ENCODE results near the gene RASL12.
A peak's percentile ranks its signal among the peaks of the same experiment; 100 is the strongest.

RASL12 gene

DNA sequence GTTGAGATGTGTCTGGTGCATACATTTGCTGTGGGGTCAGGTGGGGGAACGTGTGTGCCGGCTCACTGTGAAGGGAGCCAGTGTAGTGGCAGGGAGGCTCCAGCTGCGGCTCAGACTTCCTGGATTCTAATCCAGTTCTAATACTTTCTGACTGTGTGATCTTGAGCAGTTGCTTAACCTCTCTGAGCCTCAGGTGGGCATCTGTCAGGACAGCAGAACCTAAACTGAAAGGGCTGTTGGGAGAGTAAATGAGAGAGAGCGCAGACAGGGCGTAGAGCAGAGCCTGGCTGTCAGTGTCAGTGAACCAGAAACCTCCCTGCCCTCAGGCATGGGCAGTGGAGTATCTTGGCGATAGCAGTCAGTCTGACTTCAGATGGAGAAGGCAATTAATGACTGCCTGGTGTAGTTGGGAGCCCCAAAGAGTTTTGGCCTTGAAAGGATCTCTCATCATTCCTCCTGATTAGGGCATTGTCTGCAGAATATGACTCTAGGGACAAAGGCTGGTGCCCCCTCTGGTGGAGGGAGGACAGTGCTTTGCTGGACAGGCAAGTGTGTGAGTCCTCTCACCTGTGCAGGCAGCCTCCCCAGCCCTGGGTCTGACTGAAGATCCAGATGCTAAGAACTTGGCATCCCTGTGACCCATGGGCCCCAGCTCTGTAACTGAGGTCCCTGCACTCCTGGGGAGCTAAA lies 18.3 kb upstream of the RASL12 start:
- TF ChIP-seq, protein P1, sequence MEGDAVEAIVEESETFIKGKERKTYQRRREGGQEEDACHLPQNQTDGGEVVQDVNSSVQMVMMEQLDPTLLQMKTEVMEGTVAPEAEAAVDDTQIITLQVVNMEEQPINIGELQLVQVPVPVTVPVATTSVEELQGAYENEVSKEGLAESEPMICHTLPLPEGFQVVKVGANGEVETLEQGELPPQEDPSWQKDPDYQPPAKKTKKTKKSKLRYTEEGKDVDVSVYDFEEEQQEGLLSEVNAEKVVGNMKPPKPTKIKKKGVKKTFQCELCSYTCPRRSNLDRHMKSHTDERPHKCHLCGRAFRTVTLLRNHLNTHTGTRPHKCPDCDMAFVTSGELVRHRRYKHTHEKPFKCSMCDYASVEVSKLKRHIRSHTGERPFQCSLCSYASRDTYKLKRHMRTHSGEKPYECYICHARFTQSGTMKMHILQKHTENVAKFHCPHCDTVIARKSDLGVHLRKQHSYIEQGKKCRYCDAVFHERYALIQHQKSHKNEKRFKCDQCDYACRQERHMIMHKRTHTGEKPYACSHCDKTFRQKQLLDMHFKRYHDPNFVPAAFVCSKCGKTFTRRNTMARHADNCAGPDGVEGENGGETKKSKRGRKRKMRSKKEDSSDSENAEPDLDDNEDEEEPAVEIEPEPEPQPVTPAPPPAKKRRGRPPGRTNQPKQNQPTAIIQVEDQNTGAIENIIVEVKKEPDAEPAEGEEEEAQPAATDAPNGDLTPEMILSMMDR (conservative IDR thresholded peaks at IDR 0.05; ENCODE audit: low read depth, low read length) = peak; percentile 65
- no peak for DNase-seq (ENCODE audit: low read depth)
- H3K4me3 ChIP-seq (ENCODE audit: low read length) = no peak overlapping the region

DNA sequence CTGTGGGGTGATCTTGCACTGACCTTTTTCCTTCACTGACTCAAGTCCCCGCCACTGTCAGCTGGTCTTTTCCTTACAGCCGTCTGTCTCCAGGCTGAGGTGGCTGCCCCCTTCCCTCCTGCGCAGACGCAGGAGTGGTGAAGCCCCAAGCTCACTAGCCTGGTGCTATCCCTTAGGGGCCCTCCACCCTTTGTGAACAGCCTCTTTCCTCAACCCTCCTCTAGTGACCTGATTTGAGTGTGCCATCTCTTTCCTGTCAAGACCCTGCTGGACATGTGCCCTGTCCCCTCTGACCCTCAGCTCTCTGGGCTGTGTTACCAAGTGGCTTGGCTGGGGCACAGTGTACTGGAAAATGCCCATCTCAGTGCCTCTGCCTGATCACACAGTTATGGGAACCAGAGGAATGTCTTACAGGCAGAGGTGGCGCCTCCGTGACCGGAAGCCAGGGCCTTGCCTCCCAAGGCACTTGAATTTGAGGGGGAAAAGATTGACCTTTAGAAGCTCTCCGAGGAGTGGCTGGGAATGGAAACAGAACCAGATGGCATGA lies 17.5 kb upstream of the RASL12 start:
- DNase-seq (ENCODE audit: low read depth) = no peak
- TF ChIP-seq, protein P1 (conservative IDR thresholded peaks at IDR 0.05; ENCODE audit: low read depth, low read length) = no peak
- no peak overlapping the region for H3K4me3 ChIP-seq (ENCODE audit: low read length)

DNA sequence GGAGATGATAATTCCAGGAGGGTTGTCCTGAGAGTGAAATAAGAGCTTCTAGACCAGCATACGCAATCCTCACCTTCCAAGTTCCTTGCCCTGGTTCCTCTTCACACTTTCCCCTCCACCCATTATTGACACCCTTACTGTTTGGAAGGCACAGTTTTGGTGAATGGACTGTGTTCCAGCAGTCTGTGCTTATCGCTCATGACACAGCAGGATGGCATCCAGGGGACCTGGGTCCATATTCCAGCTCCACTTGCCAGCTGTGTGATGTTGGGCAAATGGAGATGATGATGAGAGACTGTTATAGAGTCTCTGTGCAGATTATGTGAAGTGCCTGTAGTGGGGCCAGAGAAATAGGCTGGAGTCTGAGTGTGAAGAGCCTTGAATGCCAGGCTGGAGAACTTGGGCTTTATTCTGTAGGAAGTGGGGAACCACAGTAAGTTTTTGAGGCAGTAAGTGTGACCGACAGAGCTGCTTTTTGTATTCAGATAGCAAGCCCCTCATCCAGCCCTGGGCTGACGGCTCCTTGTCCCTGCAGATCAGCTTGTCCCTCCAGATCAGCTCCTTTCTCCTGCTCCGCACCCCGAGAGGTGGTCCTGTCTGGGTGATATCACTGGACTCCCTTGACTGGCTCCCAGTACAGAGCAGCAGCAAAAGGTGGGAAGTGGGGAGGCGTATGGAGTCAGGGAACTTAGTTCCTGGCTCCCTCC lies 16.9 kb upstream of the RASL12 start:
- DNase-seq (ENCODE audit: low read depth) = no peak
- no peak overlapping the region for H3K4me3 ChIP-seq (ENCODE audit: low read length)
- TF ChIP-seq, protein P1 (conservative IDR thresholded peaks at IDR 0.05; ENCODE audit: low read depth, low read length) = no peak

DNA sequence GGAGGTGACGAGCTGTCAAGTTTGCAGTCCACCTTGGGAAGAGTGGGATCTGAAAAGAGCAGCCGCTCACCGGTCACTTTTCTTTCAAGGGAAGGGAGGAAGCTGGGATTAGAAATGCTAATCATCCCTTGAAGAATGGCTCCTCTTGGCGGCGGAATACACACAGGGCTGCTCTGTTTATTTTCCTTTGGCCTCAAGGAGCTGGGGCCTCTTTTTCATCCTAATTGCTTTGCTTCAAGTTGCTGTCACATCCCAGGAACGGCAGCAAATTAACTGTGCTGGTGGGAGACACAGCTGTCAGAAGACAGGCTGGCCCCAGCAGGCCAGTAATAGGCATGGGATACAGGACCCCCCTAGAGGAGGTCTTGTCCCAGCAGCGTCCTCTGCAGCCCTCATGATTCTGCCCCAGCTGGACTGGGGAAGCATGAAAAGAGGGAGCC lies 15.5 kb upstream of the RASL12 start:
- H3K4me3 ChIP-seq (ENCODE audit: low read length) = no peak overlapping the region
- TF ChIP-seq, protein P1 (conservative IDR thresholded peaks at IDR 0.05; ENCODE audit: low read depth, low read length) = peak; percentile 45
- DNase-seq (ENCODE audit: low read depth) = no peak

DNA sequence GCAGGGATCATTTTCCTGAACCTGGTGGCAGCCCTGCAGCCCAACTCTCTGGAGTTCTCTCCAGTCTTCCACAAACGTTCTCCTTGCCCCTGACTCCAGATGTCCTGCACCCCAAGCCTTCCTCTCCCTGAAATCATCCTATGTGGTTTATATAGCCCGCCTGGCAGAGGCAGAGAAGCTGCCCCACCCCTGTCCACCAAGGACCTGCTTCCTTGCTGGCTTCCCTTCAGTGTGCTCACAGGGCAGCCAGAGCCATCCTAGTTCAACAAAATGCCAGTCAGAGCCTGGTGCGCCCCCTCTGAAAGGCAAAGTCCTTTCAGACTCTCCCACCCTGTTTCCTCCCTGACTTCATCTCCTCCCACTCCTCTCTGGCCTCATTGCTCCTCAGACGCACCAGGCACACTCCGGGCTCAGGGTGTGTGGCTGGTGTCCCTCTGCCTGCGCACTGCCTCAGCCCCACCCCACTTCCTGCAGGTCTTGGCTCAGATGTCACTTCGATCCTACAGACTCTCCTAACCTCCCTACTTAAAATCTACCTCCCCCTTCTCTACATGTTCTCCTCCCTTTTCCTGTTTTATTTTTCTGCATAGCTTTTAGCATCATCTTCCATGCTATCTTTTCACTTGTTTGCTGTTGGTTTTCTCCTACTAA lies 14.6 kb upstream of the RASL12 start:
- H3K4me3 ChIP-seq (ENCODE audit: low read length) = no peak overlapping the region
- DNase-seq (ENCODE audit: low read depth) = no peak
- TF ChIP-seq, protein P1 (conservative IDR thresholded peaks at IDR 0.05; ENCODE audit: low read depth, low read length) = no peak

DNA sequence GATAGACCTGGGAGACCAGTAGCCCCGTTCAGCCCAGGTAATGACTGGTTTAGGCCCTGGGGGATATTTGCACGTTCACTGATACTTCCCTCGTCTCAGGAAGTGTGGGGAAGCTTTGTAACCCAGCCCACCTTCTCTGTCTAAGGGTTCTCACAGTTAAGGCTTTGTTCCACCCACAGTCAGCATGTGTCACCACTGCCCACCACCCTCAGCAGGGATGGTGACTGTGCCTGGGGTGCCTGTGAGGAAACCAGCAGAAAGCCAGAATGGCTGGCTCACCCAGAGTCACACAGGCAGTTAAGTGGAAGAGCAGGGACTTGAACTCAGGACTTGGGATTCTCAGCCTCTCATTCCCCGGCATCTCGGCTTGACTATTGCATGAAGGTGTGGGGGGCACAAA lies 14.0 kb upstream of the RASL12 start:
- TF ChIP-seq, protein P1 (conservative IDR thresholded peaks at IDR 0.05; ENCODE audit: low read depth, low read length) = no peak
- no peak overlapping the region for H3K4me3 ChIP-seq (ENCODE audit: low read length)
- DNase-seq (ENCODE audit: low read depth) = no peak

Data from retinal pigment epithelial cell (primary cell).